HG02588 (cell line): Measurements from ENCODE around the gene TBX15.

Experiments used
- ATAC-seq: cut with Tn5 transposase; IDR thresholded peaks from one replicate; pipeline ENCODE4 v1.9.1; 2021; ENCODE audit warnings: mild to moderate bottlenecking, moderate library complexity; ENCODE audit not compliant: unreplicated experiment

The TBX15 gene

GRCh38 chr1:119002028-119002686 is 14.0 kb upstream of the TBX15 start:
- no peak for ATAC-seq

- ATAC-seq, result no peak
These were observed 13.3 kb upstream of the TBX15 start for GRCh38 chr1:119001181-119002027.

GRCh38 chr1:119000371-119001180 is 12.4 kb upstream of the TBX15 start:
- no peak for ATAC-seq

GRCh38 chr1:118999348-119000071 is 11.4 kb upstream of the TBX15 start:
- no peak for ATAC-seq

GRCh38 chr1:118998171-118998570 is 10.0 kb upstream of the TBX15 start:
- ATAC-seq, result no peak

GRCh38 chr1:118997225-118997624 is 9.1 kb upstream of the TBX15 start:
- ATAC-seq, result no peak

- no peak for ATAC-seq
These were observed 7.3 kb upstream of the TBX15 start for GRCh38 chr1:118995312-118996016.

- ATAC-seq, result no peak
These were observed 5.5 kb upstream of the TBX15 start for GRCh38 chr1:118993700-118994026.

- no peak for ATAC-seq
These were observed 4.9 kb upstream of the TBX15 start for GRCh38 chr1:118992868-118993699.

GRCh38 chr1:118992237-118992825 is 4.2 kb upstream of the TBX15 start:
- no peak for ATAC-seq

- no peak for ATAC-seq
These were observed 3.3 kb upstream of the TBX15 start for GRCh38 chr1:118991448-118991847.

GRCh38 chr1:118990513-118991152 is 2.5 kb upstream of the TBX15 start:
- no peak for ATAC-seq

- no peak for ATAC-seq
These were observed 1.8 kb upstream of the TBX15 start for GRCh38 chr1:118989878-118990378.

- ATAC-seq, result no peak
These were observed 1.1 kb upstream of the TBX15 start for GRCh38 chr1:118989006-118989815.

- no peak for ATAC-seq
These were observed 516 bp downstream of the TBX15 start for GRCh38 chr1:118987468-118988185.

- no peak for ATAC-seq
These were observed 1.3 kb downstream of the TBX15 start for GRCh38 chr1:118986555-118987467.
